Lower lobe of right lung (tissue), 2 donors: ENCODE measurements around the gene YWHAB. TPM values are rescaled to one million over a fixed set of nuclear protein-coding genes. Genes with fewer than 3 reads are reported as not detected.
"Not testable (repeated sequence)": the region's sequence is repeated elsewhere in the genome, so short reads cannot be mapped to it uniquely, and the experiment has no call there.

Experiments
- ATAC-seq, 2 donors: fragments of 200-7000 bp; cut with Tn5 transposase; one replicate each; pipeline ENCODE4 v1.9.1; 2020 to 2022; ENCODE audit warnings: mild to moderate bottlenecking in 2 of 2, moderate library complexity in 2 of 2
- DNase-seq: peaks from one replicate; pipeline ENCODE4 v3.0.0-alpha.2; 2020
- H3K27ac ChIP-seq: fragments of 200-600 bp; one replicate; pipeline ENCODE4 v1.8.0; 2022
- H3K27me3 ChIP-seq: fragments of 200-600 bp; one replicate; pipeline ENCODE4 v1.8.0; 2022; ENCODE audit warnings: low read depth
- H3K36me3 ChIP-seq: fragments of 200-600 bp; one replicate; pipeline ENCODE4 v1.8.0; 2022; ENCODE audit warnings: mild to moderate bottlenecking
- H3K4me1 ChIP-seq: fragments of 200-600 bp; one replicate; pipeline ENCODE4 v1.8.0; 2022
- H3K4me3 ChIP-seq: fragments of 200-600 bp; one replicate; pipeline ENCODE4 v1.8.0; 2022; ENCODE audit warnings: mild to moderate bottlenecking
- H3K9me3 ChIP-seq: fragments of 200-600 bp; one replicate; pipeline ENCODE4 v1.8.0; 2022
- intact Hi-C: fragments of 100-400 bp; cut with DNase I; formaldehyde crosslinking; loops from one replicate; pipeline ENCODE4 v1.11.0; 2022
- total RNA-seq: library from RNA; stranded (reverse); fragmentation: NEBNext Ultra II Directional; extraction: Animal tissue kit (Norgen Biotek cat#: 25700); gene quantifications from one replicate; pipeline ENCODE4 v1.2.1, GENCODE V29; 2021
- TF ChIP-seq, protein P1 (sequence below): fragments of 200-600 bp; IDR thresholded peaks from one replicate; pipeline ENCODE4 v1.8.0; 2022; ENCODE audit warnings: antibody characterized with exemption, mild to moderate bottlenecking
- donor health status: DM: no; HTN: yes; CAD: no; lungs with severe emphysema.

Gene YWHAB
- total RNA-seq, 1 donor from 2014 or later, result 193 TPM

GRCh38 chr20:44858606-44859360 lies 26.7 kb upstream of the YWHAB start:
- H3K27me3 ChIP-seq, result no peaks in the 10 kb centered on the region
- H3K4me3 ChIP-seq, result no peak overlapping the region
- H3K9me3 ChIP-seq, result no peaks in the 10 kb centered on the region
- no peak overlapping the region for H3K27ac ChIP-seq
- no peaks in the 10 kb centered on the region for H3K36me3 ChIP-seq
- intact Hi-C loops, result no loop called here
- H3K4me1 ChIP-seq, result no peaks in the 10 kb centered on the region
- ATAC-seq, result no peak
- TF ChIP-seq, protein P1, sequence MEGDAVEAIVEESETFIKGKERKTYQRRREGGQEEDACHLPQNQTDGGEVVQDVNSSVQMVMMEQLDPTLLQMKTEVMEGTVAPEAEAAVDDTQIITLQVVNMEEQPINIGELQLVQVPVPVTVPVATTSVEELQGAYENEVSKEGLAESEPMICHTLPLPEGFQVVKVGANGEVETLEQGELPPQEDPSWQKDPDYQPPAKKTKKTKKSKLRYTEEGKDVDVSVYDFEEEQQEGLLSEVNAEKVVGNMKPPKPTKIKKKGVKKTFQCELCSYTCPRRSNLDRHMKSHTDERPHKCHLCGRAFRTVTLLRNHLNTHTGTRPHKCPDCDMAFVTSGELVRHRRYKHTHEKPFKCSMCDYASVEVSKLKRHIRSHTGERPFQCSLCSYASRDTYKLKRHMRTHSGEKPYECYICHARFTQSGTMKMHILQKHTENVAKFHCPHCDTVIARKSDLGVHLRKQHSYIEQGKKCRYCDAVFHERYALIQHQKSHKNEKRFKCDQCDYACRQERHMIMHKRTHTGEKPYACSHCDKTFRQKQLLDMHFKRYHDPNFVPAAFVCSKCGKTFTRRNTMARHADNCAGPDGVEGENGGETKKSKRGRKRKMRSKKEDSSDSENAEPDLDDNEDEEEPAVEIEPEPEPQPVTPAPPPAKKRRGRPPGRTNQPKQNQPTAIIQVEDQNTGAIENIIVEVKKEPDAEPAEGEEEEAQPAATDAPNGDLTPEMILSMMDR, result no peak
- DNase-seq, result no peak

DNA sequence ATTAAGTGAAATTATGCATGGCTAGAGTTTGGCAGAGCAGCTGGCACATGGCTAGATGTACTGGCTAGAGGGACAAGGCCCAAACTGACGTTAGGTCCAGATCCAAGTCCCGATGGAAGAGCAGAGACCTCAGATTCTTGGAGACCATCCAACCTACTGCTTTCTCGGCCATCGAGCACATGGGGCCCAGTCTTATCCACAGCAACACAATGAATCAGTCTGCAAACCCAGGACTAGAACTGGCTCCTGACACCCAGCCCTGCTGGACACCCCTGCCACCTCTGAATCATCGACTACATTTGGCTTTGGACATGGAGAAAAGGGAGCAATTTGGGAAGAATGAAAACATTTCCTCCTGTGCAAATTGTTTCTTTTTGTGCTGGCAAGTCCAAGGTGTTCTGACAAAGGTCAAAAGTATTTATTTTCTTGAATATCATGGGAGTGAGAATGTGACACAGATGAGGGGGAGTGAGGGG lies 23.9 kb upstream of the YWHAB start:
- Histone ChIP-seq H3K36me3 (no peaks in the 10 kb centered on the region), H3K27ac (no peak overlapping the region), H3K9me3 (no peaks in the 10 kb centered on the region), H3K4me1 (peaks cover 2% of the 10 kb centered on the region), H3K4me3 (no peak overlapping the region), H3K27me3 (no peaks in the 10 kb centered on the region)
- ATAC-seq (peak in 1 of 2 donors; percentile 26), DNase-seq (no peak)
- TF ChIP-seq, protein P1, result no peak
- intact Hi-C loops, result loop anchor here (10.0 kb wide), 1 partner anchor 117 kb away; the partner anchor contains the start of gene KCNK15

DNA sequence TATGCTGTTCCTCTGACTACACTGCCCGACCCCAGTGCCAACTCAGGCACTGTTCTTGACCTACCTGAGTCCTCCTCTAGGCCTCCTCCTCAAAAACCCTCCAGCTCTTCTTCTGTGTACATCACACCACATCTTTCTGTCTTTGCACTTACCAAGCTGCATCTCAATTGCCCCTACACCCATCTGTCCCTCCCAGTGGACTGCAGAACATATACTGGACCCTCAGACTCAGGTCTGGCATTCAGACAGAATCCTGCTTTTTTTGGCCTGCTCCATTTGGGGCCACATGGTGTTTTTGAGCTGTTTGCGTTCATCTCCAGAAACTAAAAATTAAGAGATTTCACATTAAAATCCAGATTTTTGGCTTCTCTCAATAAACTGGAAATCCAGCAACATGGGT lies 23.2 kb upstream of the YWHAB start:
- Histone ChIP-seq H3K9me3 (no peaks in the 10 kb centered on the region), H3K4me3 (no peak overlapping the region), H3K36me3 (no peaks in the 10 kb centered on the region), H3K27me3 (no peaks in the 10 kb centered on the region), H3K27ac (no peak overlapping the region), H3K4me1 (peaks cover 6% of the 10 kb centered on the region)
- TF ChIP-seq, protein P1, result no peak
- DNase-seq, result no peak
- no peak for ATAC-seq
- intact Hi-C loops, result loop anchor here (10.0 kb wide), 1 partner anchor 117 kb away; the partner anchor contains the start of gene KCNK15

GRCh38 chr20:44863365-44864084 lies 22.0 kb upstream of the YWHAB start:
- ATAC-seq, H3K4me1 ChIP-seq, H3K27me3 ChIP-seq, H3K9me3 ChIP-seq, H3K27ac ChIP-seq, H3K4me3 ChIP-seq, H3K36me3 ChIP-seq, DNase-seq: not testable (repeated sequence)
- intact Hi-C loops, result loop anchor here (10.0 kb wide), 1 partner anchor 119 kb away; the partner anchor contains the start of gene KCNK15

DNA sequence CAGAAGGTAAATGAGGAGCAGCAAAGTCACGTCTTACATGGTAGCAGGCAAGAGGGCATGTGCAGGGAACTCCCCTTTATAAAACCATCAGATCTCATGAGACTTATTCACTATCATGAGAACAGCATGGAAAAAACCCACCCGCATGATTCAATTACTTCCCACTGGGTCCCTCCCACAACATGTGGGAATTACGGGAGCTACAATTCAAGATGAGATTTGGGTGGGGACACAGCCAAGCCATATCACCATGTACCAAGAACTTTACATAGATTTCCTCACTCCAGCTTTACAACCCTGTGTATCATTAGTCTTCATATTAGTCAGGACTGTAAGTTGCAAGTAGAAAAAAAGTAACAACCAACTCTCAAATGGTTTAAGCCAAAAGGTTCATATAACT lies 21.0 kb upstream of the YWHAB start:
- H3K36me3 ChIP-seq, H3K4me1 ChIP-seq, DNase-seq, H3K27ac ChIP-seq, ATAC-seq, H3K27me3 ChIP-seq, H3K9me3 ChIP-seq, H3K4me3 ChIP-seq: not testable (repeated sequence)
- intact Hi-C loops, result loop anchor here (10.0 kb wide), 1 partner anchor 120 kb away; the partner anchor contains the start of gene KCNK15

- Histone ChIP-seq H3K36me3 (no peaks in the 10 kb centered on the region), H3K4me3 (no peak overlapping the region), H3K27ac (no peak overlapping the region), H3K4me1 (peaks cover 6% of the 10 kb centered on the region), H3K9me3 (no peaks in the 10 kb centered on the region), H3K27me3 (no peaks in the 10 kb centered on the region)
- intact Hi-C loops, result loop anchor here (10.0 kb wide), 1 partner anchor 122 kb away; the partner anchor contains the start of gene KCNK15
- TF ChIP-seq, protein P1, result no peak
- DNase-seq, result no peak
- no peak for ATAC-seq
Measured at GRCh38 chr20:44866703-44867335, 18.7 kb upstream of the YWHAB start.
